GM18861 (cell line): ENCODE results near the gene NEUROD6.

Source experiments
- ATAC-seq: cut with Tn5 transposase; IDR thresholded peaks from one replicate; pipeline ENCODE4 v1.9.1; 2021; ENCODE audit not compliant: unreplicated experiment

NEUROD6 gene

DNA sequence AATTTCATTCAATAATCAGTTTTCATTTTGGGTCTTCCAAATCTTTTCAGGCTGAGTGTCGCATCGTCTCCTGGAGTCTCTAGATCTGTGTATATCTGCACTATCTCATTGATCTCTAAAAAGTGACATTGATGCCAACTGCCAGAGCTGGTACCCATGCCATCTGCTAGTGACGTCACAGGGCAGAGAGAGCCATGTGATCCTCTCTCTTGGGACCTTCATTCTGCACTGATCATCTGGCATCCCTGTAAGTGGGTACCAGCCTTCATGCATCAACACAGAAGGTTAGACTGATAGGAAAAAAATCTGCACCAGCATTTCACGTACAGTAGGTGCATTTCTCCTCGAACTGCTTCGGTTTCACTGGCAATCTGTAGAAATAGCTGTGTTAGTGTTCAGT, at the start of gene NEUROD6:
Gene NEUROD6, minus strand, starts transcription at position 124 of the 400 bp plus-strand sequence. CDS start 1,458 bp downstream, outside the sequence.
- ATAC-seq = no peak

DNA sequence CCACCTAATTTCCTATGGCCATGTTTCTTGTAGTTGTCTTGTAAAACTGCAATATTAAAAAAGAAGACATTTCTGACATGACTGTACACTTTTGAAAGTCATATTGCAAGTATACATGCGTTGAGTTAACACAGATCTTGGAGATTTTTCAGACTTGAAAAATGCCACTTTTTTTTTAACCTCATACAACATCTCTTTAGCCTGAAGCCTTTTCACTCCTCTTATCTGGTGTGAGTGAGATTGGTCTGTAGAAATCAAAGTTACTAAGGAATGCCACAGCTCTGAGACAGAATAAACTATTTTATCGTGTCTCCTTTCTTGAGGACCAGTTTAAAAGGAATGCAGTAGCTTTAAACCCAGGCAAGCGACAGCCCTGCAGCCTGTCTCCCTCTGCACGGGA, 43.9 kb upstream of the NEUROD6 start:
- ATAC-seq = no peak

DNA sequence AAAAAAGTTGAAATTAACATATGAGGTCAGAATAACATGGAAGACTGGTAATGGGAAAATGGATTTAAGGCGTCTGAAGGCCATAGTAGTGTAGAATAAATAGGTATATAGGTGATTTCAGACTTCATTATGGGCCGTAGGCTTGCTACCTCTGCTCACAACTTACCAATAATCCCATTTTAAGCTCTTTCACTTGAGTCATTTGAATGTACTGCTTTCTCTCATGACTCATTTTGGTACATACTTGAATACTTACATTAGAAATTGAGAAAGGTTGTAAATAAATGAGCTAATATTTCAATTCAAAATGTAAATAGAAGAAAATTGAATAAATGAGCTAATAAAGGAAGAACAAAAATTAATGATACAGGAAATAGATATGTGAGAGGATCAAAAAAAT, 42.2 kb upstream of the NEUROD6 start:
- ATAC-seq = no peak

DNA sequence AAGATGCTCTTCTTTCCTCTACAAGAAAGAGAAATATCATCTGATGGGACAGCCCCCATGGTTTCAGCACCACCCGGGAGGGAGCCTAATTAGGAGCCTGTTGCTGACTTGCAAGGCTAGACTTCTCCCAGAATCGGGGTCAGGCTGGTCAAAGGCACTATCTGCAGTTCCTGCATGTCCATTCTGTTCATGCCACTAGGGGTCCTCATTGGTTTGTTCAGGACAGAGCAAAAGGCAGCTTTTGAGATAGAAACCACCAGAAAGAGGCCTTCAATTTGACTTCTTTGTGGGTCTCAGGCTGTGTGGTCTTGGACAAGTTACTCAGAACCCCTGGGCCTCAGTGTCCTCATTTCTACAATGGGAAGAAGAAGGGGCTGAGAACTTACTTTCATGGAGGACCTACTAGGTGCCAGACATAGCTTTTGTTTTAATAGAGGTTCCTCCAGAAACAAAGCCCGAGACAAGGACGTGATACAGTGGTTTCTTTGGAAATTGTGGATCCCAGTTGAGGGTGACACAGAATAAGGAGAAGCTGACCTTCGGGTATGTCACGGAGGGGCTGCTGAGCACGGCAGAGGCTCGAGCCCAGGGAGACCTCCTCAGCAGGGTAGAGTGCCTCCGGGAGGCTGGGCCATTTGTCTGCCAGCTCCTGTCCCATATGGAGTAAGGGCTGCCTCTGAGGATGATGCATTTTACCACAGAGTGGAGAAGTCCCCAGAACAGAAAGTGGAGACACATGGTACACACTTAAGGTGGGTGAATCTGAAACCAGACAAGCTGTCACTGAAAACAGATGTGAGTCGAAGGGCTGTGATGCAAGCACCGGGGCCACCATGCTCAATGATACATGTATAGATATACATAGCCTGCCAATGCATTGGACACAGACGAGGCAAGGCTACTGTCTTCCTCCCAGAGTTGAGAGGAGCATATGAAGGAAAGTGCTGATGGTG, 33.1 kb upstream of the NEUROD6 start:
- peak; percentile 84 for ATAC-seq

DNA sequence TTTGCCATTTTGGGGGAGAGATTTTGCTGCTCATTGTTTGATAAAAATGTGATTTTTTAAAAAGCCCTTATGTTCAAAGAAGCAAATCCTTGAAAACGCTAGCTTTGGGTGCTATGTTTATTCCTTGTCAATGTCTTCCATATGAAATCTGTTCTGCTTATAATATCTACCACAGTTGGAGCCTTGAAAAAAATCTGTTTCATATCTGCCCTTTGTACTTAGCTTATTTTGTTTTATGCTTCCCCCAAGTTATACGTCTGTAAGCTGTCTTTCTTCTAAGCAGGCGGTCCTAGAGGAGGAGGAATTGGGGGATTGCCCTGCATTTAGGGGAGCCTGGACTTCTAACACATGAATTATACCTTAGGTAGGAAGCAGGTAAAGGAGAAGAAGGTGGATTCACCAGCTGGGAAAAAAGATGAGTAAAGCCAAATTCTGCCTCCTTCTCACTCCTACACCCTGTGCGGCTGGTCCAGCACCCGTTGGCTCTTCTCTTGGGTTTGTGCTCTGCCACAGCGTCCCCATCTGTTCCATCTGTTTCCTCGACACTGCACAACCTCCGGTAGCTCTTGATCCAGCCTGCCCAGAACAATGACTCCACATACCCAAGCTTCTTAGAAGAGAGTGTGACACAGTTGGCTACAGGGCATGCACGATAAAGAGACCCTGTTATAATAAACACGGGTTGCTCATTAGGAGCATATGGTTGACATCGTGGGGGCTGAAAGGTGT, 31.9 kb upstream of the NEUROD6 start:
- ATAC-seq = no peak

DNA sequence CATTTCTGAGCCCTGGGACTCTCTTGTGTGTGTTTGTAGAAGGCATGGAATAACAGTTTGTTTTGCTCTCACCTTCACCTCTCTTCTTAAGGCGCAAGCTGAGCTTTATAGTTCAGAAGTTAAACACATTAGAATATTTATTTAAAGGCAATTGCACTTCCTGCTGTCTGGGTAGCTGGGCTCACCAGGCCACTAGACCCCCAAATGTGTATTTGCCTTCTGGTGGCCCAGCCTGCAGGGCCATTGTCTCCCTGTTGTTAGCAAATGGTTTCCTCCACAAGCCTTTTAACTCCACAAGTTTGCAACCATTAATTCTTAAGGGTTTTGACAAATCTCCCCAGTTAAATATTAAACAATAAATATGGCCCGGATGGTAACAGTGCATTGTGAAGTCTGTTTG, 31.1 kb upstream of the NEUROD6 start:
- no peak for ATAC-seq

DNA sequence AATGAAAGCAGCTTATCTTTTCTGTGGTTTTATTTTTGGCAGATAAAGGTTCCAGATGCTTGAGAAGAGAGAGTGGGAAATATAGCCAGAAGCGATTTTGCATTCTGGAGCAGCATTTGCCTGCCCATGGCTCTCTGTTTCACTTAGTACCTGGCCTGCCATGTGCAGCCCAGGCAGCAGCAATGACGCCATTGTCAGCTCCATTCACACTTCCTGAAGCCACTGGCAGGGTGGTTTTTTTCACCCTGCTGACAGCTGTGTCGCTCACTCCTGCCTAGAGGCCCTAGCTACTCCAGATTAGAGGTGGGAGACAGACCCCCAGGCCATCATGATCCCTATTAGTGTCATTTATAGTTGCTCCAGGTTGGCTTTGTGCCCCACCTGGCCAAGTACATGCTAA, 30.1 kb upstream of the NEUROD6 start:
- ATAC-seq = no peak

DNA sequence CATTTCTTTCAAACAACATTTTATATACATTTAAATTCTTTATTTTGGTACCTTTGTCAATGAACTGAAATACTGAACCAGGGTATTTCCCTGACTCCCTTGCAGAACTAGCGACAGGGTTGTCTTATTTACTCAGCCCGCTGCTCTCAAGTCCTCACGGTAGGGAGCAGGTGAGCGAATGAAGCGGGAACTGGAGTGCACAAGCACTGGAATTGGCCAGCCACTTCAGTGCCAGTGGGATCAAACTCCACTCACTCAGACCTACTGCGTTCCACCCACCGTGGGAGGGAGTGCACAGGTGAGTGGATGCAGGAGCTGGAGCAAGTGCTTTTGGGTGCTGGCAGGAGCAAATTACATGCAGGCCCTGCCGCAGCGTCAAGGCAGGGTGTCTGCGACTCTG, 28.1 kb upstream of the NEUROD6 start:
- no peak for ATAC-seq

DNA sequence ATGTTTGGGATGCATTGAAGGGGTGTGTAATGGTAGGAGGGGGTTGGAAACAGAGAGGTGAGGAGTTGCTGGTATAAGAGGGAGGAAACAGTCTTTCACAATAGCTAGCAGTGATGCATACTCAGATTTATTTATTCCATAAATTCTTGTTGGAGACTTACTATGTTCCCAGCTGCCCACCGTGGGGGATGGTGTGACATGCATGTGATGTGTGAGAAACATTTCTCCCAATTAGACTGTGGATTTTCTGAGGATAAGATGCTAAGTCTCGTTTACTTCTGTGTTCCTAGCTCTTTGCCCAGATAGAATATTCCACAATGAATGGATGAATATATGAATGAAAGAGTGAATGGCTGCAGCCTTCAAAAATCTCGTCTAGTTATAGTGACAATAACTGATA, 23.0 kb upstream of the NEUROD6 start:
- no peak for ATAC-seq

DNA sequence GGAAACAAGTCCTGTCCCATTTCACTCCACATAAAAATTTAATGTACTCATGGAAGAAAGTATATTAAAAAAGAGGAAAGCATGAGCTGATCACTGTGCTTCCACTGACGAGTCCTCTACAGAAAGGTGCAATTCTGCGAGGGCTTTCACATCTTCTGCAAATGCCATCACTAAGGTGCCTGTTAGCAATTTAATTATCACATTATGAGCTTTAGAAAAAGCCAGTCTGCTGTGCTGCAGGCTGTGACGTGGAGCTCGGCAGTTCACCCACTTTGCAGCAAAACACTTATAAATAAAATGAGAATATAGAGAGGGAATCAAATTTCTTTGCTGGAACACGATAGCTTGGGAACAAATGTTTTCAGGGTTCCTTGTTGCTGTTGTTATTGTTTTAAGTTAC, 22.5 kb upstream of the NEUROD6 start:
- ATAC-seq = no peak

DNA sequence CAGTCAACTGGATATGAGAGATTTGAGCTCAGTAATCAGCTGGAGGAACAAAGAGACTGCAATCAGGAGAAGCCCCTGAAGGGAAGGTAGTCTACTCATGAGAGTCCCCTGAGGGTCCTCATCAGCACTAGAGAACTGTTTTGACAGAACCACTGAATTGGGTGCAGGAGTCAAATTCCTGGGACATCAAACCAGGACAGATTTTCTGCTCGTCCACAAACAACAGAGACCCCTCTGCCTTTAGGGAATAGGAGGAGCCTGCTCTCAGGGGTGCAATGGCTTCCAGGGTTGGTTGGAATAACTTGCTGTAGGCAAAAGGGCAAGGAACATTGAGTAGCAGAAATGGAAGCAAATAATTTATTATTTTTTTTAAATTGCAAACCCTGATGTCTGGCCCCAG, 21.9 kb upstream of the NEUROD6 start:
- ATAC-seq = no peak

DNA sequence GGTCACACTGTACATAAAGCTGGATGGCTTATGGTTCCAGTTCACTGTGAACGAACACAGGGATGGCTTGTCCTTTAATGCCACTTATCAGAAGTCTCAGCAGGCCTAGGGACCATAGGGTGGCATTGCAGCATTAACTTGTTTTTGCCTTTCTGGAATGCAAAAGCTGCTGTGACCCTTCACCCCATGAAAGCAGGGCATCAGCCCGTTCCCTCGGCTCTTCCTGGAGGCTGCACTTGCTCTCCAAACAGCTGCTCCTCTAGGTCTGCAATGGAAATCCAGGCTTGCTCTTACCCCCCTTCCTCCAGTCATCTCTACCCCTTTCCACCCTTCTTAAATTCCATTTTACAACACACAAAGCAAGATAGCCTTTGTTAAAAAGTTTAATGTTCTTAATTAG, 17.9 kb upstream of the NEUROD6 start:
- ATAC-seq = no peak

DNA sequence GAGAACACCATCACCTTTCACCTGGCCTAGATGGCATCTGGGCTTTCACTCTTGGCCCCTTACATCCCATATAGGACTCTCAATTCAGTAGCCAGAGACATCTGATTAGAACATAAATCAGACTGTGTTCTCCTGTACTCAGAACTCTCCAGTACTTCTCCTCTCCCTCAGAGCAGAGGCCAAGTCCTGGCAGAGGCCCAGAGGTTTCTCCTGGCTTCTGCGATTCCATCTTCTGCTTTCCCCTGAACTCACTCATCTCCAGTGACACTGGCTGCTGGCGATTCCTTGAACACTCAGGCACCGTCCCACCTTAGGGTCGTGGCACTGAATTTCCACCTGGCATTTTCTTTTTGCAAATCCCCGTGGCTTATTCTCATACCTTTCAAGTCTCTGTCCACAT, 4.9 kb upstream of the NEUROD6 start:
- ATAC-seq = no peak

DNA sequence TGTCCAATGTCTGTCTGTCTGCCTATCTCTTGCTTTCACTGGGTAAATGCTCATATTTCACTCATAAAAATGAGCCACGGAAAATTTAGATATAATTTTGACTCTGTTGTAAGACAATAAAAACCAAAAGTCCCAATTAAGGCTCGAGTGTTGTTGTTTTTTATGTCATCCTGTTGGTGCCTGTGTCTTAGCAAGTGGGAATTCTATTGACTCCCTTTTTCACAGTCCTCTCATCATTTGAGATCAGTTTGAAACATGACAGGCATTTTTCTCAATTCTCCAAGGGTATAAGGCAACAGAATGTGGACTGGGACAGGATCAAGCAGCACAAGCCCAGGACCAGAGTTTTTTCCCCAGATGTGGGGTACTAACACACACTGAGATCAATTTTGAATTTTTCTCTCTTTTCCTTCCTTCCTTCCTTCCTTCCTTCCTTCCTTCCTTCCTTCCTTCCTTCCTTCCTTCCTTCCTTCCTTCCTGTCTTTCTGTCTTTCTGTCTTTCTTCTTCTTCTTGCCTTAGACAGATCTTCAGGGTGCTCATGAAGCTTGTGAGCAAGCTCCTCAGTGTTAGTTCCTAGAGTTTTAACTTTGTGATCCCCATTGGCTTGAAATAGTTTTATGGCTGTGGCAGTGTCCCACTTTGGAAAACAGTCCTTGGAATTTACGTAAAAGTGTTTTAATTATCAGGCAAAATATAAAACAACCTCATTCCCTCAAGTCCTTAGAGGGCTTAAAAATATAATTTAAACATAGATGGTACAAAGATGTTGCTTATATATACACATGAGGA, 3.2 kb upstream of the NEUROD6 start:
- ATAC-seq = no peak

DNA sequence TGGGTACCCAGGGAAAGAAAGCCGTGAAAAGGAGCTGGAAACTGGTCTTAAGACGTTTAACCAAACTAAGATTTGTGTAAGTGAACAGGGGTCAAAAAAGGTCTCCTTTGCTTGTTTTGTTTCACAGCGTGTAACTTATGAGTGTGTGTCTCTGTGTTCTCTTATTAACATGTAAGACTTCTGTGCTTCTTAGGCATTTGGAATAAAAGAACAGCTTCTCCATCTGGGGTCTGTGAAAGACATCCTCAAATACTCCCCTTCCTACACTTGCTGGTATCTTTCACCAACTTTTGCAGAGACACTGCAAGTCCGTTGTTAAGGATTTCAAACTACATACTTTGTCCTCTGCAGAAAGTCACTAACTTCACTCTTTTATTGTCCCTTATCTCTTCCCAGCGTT, 615 bp upstream of the NEUROD6 start:
- no peak for ATAC-seq

DNA sequence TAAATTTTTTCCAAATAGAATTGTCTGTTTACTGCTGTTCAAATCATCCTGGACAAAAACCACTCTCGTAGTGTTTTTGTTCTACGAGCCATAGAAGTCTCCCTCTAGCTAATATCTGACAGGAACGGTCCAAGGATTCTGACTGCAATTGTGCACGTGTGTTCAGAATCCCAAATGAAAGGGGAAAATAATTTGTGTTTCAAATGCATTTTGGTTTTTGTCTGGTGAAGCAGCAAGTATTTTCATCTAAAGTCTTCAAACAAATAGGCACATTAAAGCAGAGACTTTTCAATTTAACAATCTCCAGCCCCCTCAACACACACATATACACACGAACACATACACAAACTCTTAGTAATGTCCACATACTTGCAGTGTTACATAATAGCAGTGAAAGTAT, 475 bp downstream of the NEUROD6 start:
- no peak for ATAC-seq

DNA sequence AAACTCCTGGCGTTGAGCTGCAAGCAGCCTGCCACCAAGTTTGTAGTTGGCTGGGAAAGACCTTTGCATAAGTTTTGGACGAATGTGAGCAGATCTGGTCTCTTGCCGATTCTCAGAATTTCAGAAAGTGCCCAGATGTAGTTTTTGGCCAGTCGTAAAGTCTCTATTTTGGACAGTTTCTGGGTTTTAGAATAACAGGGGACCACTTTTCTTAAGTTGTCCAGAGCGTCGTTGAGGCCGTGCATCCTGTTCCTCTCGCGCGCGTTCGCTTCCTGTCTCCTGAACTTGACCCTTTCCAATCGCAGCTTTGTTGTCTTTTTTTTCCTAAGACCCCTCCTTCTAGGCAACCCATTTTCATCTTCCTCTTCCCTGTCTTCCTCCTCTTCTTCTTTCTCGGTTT, 1.8 kb downstream of the NEUROD6 start:
- no peak for ATAC-seq

DNA sequence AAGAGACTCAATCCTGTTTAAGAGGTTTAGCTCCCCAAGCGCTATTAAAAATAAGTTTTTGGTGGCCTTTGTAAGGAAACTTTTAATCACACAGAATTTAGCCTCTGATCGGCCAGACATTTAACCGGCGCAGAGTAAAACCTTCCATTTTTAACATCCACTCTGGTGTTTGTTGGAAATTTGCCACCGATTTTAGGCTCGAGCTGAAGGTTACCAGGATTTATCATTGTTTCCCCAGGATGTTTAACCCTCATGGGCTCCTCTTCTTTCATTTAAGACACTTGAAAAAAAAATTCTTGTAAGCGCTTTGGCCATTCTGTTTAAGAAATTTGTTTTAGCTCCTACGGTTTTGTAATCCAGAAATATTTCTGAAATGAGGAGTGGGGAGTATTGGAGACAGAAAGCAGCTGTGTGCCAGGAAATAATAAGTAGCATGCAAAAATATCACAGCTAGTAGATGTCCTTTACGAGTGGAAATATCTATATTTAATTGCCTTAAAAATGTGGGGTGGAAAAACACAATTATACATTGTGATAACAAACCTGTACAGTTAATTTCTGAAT, 3.4 kb downstream of the NEUROD6 start:
- ATAC-seq = no peak

DNA sequence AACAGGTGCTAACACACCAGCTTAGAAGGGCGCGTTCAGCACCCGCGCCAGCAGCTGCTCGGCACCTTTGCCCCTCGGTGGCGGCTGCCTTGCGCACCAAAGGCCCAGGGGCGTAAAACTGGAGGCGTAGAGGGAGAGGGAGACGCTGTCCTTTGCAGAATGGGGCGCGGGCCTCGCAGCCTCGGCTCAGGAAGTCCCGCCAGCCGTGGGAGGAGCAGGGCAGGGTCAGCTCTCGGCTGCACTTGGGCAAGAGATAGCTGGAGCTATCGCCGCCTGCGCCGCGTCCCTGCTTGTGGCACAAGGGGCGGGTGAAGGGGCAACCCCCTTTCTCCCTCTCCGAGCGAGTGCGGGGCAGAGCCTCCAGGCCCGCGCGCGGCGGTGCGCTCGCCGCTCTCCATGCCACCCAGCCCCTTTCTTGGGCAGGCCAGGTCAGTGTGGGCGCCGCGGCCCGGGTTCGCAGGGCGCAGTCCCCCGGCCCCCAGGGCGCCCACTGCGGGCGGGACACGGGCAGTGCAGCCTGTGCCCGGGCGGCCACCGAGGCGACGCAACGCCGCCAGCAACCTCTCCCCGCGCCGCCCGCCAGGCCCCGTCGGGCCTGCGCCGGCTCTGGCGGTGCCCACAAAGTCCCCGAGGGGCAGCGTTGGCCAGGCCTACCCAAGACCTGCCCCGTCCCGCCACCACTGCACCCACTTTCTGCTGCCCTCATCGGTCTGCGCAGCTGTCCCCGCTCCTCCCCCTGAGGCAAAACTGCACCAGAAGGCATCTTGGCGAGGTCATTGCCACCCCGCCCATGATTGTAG, 4.1 kb downstream of the NEUROD6 start:
- ATAC-seq = no peak

DNA sequence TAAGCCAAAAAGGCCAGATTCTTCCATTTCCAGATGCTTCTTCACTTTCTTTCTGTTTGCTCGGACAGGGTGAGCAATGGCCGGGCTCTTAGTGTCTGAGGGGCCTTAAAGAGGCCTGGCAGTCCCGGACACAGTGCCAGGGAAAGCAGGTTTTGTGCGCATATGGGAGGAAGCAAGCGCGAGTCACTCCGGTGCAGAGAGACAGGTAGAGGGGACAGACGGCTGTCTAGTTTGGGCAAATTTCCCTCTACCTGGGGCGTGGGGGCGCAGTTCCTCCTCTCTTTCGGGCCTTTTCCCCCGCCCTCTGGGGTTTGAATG, 4.7 kb downstream of the NEUROD6 start:
- no peak for ATAC-seq
